AG04449 (cell line): Measurements from ENCODE around the gene ABCC3.
A peak's percentile ranks its signal among the peaks of the same experiment; 100 is the strongest.

Experiments
- CTCF ChIA-PET: fragments of 350-600 bp; formaldehyde crosslinking; extraction: SDS; loops from one replicate; lab custom pipeline; 2021; ENCODE audit warnings: antibody characterized with exemption; lab: Yijun Ruan, JAX
- POLR2A ChIA-PET: fragments of 400-600, 350-600 bp; formaldehyde crosslinking; extraction: SDS; loops from one replicate; lab custom pipeline; 2020; ENCODE audit warnings: antibody characterized with exemption, inconsistent platforms; lab: Yijun Ruan, JAX
- DNase-seq: peaks from one replicate; pipeline ENCODE4 v3.0.0-alpha.2; 2010; ENCODE audit warnings: low read depth, low spot score
- H3K4me3 ChIP-seq: 2 replicates; pipeline ENCODE4 v1.5.1; 2011; ENCODE audit warnings: low read depth, mild to moderate bottlenecking, control low read depth, low read length
- TF ChIP-seq, protein P1 (sequence below): IDR thresholded peaks from one replicate; pipeline ENCODE4 v1.5.1; 2011; ENCODE audit warnings: mild to moderate bottlenecking, moderate library complexity, low read length, control low read depth, inconsistent platforms; ENCODE audit not compliant: insufficient read depth; ENCODE audit errors: missing control alignments

Gene ABCC3

DNA sequence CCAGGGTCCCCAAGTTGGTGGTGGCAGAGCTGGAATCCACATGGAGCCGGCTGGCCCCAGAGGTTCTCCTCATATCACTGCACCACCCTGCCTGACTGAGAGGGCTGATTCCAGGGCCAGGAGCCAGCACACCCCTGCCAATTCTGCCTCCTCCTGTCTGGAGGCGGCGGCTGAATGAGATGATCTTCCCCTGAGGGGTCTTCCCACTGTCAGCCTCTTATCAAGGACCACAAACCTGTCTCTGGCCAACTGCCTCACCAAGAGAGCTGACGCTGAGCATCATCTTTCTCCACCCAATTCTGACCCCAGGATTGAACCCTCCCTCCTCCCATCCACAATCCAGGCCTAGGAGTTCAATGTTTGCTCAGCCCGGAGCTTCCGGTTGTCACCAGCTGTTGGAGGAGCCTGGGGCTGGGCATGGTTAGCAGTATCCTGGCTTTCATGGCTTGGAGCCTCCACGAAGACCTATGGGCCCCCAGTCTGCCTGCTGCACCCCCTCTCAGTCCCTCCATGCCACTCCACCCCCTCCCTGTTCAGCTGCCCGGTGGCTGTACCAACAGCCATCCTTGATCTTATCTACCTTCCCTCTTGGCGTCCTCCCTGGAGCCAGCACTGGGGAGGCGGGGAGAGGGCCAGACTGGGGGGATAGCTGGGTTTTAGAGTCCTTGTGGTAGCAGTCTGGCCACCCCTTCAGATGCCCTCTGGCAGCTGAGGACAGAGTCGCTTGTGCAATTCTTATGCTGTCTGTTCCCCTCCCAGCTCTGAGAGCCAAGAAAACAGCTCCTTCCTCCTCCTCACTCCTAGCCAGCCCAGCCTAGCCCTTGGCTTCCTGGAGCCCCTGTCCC lies 25.6 kb downstream of the ABCC3 start:
- ChIA-PET CTCF (interaction anchor here (0.8 to 4.2 kb wide), 10 partner anchors 8 to 109 kb away, joined by 3 to 18 read pairs (median 6); no protein-coding TSS in a partner anchor), POLR2A (interaction anchor here (2.7 kb wide), 1 partner anchor 21 kb away, joined by 20 read pairs; no protein-coding TSS in a partner anchor)
- no peak overlapping the region for H3K4me3 ChIP-seq
- TF ChIP-seq, protein P1, sequence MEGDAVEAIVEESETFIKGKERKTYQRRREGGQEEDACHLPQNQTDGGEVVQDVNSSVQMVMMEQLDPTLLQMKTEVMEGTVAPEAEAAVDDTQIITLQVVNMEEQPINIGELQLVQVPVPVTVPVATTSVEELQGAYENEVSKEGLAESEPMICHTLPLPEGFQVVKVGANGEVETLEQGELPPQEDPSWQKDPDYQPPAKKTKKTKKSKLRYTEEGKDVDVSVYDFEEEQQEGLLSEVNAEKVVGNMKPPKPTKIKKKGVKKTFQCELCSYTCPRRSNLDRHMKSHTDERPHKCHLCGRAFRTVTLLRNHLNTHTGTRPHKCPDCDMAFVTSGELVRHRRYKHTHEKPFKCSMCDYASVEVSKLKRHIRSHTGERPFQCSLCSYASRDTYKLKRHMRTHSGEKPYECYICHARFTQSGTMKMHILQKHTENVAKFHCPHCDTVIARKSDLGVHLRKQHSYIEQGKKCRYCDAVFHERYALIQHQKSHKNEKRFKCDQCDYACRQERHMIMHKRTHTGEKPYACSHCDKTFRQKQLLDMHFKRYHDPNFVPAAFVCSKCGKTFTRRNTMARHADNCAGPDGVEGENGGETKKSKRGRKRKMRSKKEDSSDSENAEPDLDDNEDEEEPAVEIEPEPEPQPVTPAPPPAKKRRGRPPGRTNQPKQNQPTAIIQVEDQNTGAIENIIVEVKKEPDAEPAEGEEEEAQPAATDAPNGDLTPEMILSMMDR: no peak
- DNase-seq: no peak

DNA sequence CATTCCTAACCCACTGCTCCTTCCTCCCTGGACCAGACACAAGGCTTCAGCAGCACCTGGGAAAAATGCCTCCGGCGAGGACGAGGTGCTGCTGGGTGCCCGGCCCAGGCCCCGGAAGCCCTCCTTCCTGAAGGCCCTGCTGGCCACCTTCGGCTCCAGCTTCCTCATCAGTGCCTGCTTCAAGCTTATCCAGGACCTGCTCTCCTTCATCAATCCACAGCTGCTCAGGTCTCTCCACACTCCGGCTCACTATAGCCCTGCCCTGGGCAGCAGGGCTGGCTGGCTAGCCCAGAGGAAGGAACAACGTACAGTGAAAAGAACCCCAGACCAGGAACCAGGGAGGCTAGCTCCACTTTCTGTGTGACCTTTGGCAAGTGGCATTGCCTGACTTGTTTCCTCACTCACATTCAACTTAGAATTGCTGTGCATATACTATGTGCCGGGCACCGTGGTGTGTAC lies 26.2 kb downstream of the ABCC3 start:
- POLR2A ChIA-PET: interaction anchor here (2.7 kb wide), 1 partner anchor 22 kb away, joined by 20 read pairs; no protein-coding TSS in a partner anchor
- TF ChIP-seq, protein P1: no peak
- H3K4me3 ChIP-seq: no peak overlapping the region
- CTCF ChIA-PET: interaction anchor here (0.8 to 4.2 kb wide), 10 partner anchors 9 to 110 kb away, joined by 3 to 18 read pairs (median 6); no protein-coding TSS in a partner anchor
- no peak for DNase-seq

DNA sequence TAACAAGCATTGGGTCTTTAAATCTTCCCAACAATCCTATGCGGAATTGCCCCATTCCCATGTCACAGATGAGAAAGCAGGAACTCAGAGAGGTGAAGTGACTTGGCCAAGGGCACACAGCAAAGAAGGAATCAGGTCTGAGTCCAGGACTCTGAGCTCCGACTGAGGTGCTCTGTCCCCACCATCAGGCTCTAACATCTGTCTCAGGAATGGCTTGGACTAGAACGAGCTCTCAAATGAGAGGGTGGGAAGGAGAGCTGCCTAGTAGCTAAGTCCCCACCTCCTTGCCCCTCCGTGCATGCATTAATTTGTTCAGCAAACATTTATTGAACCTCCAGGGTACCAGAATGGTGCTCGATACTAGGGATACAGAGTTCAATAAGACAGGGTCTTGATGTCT lies 26.7 kb downstream of the ABCC3 start:
- TF ChIP-seq, protein P1: no peak
- CTCF ChIA-PET: interaction anchor here (1.0 to 4.2 kb wide), 8 partner anchors 9 to 111 kb away, joined by 3 to 18 read pairs (median 7); no protein-coding TSS in a partner anchor
- no peak for DNase-seq
- H3K4me3 ChIP-seq: no peak overlapping the region
- POLR2A ChIA-PET: interaction anchor here (0.8 to 2.7 kb wide), 2 partner anchors 12 to 23 kb away, joined by 3 to 20 read pairs; no protein-coding TSS in a partner anchor

DNA sequence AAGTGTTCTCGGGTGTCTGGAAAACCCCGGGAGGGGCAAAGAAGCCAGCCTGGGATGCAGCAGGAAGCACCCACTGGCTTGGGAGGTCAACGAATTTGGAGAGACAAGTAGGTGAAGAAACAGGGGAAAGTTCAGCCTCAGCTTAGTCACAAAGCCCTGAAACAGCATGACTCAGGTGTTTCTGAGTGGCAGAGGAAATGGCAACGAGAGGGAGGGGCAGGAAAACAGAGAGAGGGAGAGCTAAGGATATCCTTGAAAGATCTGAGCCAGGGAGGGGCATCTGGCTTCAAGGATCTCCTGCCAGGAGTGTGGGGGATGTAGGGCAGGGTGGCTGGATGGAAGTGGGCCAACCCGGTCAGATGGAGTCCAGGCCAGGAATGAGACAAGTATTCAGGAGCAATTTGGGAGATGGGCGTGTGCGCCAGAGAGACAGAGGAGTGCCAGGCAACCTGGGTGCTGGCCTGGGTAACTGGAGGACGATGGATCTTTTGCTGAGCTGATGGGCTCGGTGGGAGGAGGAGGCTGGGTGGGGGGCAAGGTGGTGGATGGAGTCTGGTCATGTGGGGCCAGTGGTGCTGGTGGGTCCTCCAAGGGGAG lies 27.2 kb downstream of the ABCC3 start:
- ChIA-PET POLR2A (interaction anchor here (0.8 to 2.7 kb wide), 2 partner anchors 11 to 23 kb away, joined by 3 to 20 read pairs; no protein-coding TSS in a partner anchor), CTCF (interaction anchor here (1.0 to 4.2 kb wide), 6 partner anchors 9 to 111 kb away, joined by 3 to 18 read pairs (median 10); no protein-coding TSS in a partner anchor)
- TF ChIP-seq, protein P1: no peak
- peak; percentile 52 for DNase-seq
- H3K4me3 ChIP-seq: no peak overlapping the region

DNA sequence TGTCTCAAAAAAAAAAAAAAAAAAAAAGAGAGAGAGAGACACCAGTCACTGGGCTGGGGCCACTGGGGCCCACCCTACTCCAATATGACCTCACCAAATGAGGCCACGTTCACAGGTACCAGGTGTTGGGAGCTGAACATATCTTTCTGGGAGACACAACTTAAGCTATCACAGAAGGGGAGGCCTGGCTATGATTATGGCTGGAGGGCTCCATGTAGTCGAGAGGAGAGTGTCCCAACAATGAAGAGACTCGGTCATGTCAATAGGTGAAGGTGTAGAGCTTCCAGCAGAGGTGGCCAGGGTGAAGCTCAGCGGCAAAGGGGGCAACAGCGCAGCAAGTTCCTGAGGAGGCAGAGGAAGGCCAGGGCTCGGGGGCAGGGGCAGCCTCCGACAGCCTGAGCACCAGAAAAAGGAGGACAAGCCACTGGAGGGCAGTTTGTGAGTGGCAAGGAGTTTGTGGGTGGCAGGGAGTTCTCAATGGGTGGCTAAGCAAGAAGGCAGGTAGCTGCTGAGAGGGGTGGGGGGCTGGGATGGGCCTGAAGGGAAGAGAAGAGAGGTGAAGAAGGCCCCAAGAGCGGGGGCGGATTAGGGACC lies 28.0 kb downstream of the ABCC3 start:
- ChIA-PET CTCF (interaction anchor here (1.1 to 4.2 kb wide), 4 partner anchors 8 to 112 kb away, joined by 3 to 18 read pairs (median 16); no protein-coding TSS in a partner anchor), POLR2A (interaction anchor here (2.7 kb wide), 1 partner anchor 24 kb away, joined by 20 read pairs; no protein-coding TSS in a partner anchor)
- TF ChIP-seq, protein P1: no peak
- H3K4me3 ChIP-seq: no peak overlapping the region
- DNase-seq: no peak
